Limb (tissue), 2 donors: ENCODE results near the gene PARL.

Experiments
- DNase-seq, 2 donors: peaks; one replicate each; pipeline ENCODE4 v3.0.0-alpha.2; 2016; ENCODE audit errors: extremely low spot score in 2 of 2

Gene PARL

DNA sequence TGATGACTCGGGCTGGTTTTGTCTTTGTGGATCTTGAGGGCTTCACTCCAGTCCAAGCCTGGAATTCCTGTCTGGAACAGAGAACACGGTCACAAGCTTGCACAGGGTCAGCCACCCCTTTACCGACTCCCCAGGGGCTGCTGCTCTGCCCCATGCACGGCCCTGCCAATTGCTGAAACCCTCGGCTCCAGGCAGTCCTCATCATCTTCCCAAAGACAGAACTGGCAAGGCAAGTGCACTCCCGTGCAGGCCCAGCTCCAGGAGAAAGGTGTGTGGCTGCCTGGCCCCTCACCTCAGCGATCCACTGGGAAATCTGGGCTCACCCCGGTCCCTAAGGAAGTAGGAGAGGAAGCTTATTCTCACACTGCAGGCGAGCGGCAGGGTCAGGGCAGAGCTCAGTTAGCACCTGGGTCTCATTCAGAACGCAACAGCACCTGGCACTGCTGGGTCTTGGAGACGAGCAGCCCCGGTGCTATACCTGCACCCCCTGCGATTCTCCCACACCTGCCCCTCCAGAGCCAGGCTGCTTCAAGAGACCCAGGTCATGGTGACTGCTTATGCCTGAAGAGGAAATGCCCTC, 66.5 kb downstream of the PARL start:
- no peak for DNase-seq

GRCh38 chr3:183817639-183818038, 67.0 kb downstream of the PARL start:
- no peak for DNase-seq

GRCh38 chr3:183816681-183817510, 67.8 kb downstream of the PARL start:
- no peak for DNase-seq

DNA sequence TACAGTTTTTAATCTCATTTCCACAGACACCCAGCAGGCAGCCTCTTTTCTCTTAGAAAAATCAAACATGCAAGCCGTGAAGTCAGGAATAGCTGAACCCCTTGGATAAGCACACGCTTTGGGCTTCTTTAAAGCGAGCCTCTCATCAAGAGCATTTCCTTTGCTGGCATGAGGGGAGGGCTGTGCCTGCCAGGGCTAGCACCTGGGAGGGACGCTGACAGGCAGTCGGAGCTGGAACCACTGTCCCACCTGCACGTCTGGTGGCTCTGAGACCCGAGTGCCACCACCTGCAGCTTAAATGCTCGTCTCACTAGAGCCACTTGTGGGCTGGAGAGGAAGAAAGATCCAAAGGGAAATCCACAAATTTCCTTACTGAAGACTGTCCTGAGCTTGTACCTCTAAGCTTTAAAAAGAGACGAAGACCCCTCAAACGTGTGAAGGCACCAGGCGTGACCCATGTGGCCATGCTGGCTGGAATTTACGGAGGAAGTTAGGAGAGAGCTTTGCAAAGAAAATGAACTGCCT, 68.7 kb downstream of the PARL start:
- no peak for DNase-seq

GRCh38 chr3:183815563-183815940, 69.1 kb downstream of the PARL start:
- no peak for DNase-seq

DNA sequence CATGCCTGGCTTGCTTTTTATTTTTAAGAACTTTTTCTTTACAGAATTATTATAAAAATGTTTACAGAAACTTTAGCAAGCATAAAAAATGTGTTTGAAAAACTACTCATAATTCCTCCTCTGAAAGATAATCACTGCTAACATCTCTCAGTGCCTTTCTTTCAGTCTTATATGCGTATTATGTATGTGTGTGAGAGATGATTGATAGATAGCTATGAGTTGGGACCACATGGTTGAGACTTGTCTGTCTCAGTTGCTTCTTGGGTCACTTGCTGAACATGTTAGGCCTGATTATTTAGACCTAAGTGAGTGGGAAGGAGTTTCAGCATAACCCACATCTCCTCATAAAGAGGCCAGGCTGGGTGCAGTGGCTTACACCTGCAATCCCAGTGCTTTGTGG, 70.4 kb downstream of the PARL start:
- DNase-seq: no peak

DNA sequence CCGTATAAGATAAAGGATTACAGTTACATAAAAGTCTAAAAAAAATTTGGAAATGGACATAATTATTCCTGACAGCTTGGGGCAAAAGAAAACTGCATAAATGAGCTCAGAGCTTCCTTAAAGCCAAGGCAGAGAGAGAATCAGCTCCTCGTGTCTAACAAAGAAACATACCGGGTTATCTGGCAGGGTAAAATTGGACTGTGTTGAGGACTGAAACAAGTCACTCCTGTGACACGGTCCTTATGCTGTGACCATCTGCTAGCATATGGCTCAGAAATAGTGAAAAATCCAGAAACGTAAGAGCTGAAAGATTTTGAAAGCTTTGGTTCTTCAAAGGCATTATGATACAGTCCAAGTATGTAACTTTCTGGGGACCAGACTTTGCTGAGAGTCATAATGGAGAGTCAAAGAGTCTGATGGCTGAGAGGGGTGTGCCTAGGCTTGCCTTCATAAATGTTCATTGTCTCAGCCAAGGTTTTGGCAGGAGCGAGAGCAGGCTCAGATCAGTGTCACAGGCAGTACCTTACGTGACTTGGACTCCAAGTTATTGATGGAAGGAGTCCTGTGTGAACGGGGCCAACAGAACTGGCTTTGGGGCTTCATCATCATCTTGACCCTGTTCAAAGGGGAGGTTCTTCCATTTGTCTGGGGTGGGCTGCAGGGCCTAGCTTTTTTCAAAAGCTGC, 71.8 kb downstream of the PARL start:
- no peak for DNase-seq

DNA sequence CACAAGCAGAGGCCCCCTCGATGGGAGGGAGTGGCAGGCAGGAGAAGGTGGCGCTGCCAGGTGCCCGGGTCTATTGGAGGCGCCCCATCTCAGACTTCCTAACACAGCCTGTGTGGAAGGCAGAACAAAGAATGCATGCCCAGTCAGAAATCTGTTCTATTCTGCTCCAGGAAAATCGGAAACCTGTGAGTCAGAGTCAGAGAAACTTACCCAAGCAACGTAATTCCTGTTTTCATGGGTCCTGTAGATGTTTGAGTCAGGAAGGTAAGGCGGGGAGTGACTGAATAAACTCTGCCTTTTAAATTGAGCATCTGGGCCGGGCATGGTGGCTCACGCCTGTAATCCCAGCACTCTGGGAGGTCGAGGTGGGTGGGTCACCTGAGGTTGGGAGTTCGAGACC, 73.0 kb downstream of the PARL start:
- DNase-seq: no peak

- DNase-seq: no peak
Measured at GRCh38 chr3:183810643-183811594, 73.8 kb downstream of the PARL start.

- no peak for DNase-seq
Measured at GRCh38 chr3:183809270-183809669, 75.4 kb downstream of the PARL start.

- DNase-seq: no peak
Measured at GRCh38 chr3:183808355-183808754, 76.3 kb downstream of the PARL start.

- no peak for DNase-seq
Measured at GRCh38 chr3:183807881-183808280, 76.8 kb downstream of the PARL start.

GRCh38 chr3:183807209-183807728, 77.4 kb downstream of the PARL start:
- DNase-seq: no peak

GRCh38 chr3:183802989-183803388, 81.7 kb downstream of the PARL start:
- DNase-seq: no peak

DNA sequence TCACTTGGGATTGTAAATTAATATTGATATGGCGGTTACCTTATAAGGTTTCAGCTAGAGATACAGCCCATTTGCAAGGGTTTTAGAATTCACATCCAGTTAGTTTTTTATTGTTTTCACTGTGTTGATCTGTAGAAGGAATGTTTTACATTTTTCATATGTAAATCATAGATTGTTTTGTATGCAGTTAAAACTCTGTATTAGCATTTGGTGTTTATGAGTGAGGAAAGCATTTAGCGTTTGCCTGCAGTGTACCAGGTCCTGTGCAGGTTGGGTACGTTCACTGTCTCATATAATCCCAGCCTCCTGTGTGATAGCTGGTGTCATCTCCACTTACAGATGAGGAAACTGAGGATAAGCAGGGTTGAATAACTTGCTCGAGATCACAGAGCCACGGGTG, 83.1 kb downstream of the PARL start:
- DNase-seq: no peak

- no peak for DNase-seq
Measured at GRCh38 chr3:183800243-183800863, 84.3 kb downstream of the PARL start.

DNA sequence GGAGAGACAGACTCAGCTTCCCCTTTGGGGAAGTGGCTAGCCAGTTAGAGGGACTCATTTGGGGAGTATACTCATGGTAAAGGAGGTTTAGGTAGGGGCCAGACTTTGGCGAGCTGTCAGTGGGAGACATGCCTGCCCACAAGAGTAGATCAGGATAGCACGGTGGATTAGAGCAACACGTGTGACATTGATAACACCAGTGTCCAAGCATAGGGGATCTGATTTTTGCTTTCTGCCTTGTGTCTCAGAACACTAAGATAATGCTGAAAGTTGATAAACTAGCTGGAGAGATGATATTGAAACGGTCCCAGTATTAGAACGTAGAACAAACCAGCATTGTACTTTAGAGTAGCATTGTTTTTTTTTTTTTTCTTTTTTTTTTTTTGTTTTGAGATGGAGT, 85.2 kb downstream of the PARL start:
- DNase-seq: no peak

GRCh38 chr3:183797996-183798395, 86.7 kb downstream of the PARL start:
- DNase-seq: no peak

GRCh38 chr3:183796372-183796771, 88.3 kb downstream of the PARL start:
- DNase-seq: no peak

GRCh38 chr3:183794452-183794851, 90.2 kb downstream of the PARL start:
- no peak for DNase-seq

- DNase-seq: no peak
Measured at GRCh38 chr3:183792976-183793375, 91.7 kb downstream of the PARL start.
